Measurements from ENCODE around the gene CASP7.

DNA sequence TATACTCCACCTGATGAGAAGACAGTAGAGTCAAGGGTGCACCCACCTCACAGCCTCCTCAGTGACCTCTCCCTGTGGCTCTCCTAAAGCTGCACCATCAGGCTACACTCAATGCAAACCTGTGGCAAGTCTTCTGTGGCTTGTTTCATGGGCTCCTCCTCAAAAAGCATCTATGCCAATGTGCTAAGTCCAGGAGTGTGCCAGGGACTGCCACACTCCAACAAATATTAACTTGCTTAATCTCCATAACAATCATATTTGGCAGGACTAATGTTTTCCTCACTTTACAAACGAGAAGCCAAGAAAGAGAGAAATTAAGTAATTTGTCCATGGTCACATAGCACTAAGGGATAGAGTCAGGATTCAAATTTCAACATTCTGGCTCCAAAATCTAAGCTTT lies 27.8 kb upstream of the CASP7 start:
- no peak for TF ChIP-seq POLR2A (IDR thresholded peaks at IDR 0.05)
- TF ChIP-seq, protein P1, sequence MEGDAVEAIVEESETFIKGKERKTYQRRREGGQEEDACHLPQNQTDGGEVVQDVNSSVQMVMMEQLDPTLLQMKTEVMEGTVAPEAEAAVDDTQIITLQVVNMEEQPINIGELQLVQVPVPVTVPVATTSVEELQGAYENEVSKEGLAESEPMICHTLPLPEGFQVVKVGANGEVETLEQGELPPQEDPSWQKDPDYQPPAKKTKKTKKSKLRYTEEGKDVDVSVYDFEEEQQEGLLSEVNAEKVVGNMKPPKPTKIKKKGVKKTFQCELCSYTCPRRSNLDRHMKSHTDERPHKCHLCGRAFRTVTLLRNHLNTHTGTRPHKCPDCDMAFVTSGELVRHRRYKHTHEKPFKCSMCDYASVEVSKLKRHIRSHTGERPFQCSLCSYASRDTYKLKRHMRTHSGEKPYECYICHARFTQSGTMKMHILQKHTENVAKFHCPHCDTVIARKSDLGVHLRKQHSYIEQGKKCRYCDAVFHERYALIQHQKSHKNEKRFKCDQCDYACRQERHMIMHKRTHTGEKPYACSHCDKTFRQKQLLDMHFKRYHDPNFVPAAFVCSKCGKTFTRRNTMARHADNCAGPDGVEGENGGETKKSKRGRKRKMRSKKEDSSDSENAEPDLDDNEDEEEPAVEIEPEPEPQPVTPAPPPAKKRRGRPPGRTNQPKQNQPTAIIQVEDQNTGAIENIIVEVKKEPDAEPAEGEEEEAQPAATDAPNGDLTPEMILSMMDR (IDR thresholded peaks at IDR 0.05 in 4 of 5, conservative IDR thresholded peaks at IDR 0.05 in 1 of 5), result no peak

All from gastrocnemius medialis (tissue), 4 donors.